Right ventricle myocardium inferior (tissue), 1 donor: Measurements from ENCODE around the gene FASN. TPM values are rescaled to one million over a fixed set of nuclear protein-coding genes. Genes with fewer than 3 reads are reported as not detected.
A peak's percentile ranks its signal among the peaks of the same experiment; 100 is the strongest.

Source experiments
- ATAC-seq: fragments of 200-7000 bp; cut with Tn5 transposase; one replicate; pipeline ENCODE4 v1.9.1; 2020; ENCODE audit warnings: mild to moderate bottlenecking, moderate library complexity
- DNase-seq: peaks from one replicate; pipeline ENCODE4 v3.0.0; 2021; ENCODE audit errors: missing footprints
- intact Hi-C: fragments of 100-400 bp; cut with DNase I; formaldehyde crosslinking; loops from one replicate; pipeline ENCODE4 v1.11.0; 2022
- total RNA-seq: library from RNA; stranded (reverse); fragmentation: NEBNext Ultra II Directional; extraction: Animal tissue kit (Norgen Biotek cat#: 25700); gene quantifications from one replicate; pipeline ENCODE4 v1.2.1, GENCODE V29; 2021
- donor health status: DM: no; HTN: yes; CAD: no; lungs with severe emphysema.

The FASN gene
- total RNA-seq, 1 donor from 2014 or later: 46.6 TPM

GRCh38 chr17:82081546-82081945, 16.5 kb downstream of the FASN start:
- intact Hi-C loops: no loop called here
- ATAC-seq: no peak
- DNase-seq: no peak

GRCh38 chr17:82080789-82081464, 17.1 kb downstream of the FASN start:
- DNase-seq (no peak), ATAC-seq (no peak)
- intact Hi-C loops: no loop called here

- ATAC-seq: no peak
- no peak for DNase-seq
- intact Hi-C loops: no loop called here
Measured at GRCh38 chr17:82080048-82080788, 17.8 kb downstream of the FASN start.

GRCh38 chr17:82079001-82079677, 18.9 kb downstream of the FASN start:
- no peak for ATAC-seq
- intact Hi-C loops: no loop called here
- DNase-seq: no peak

- DNase-seq: no peak
- ATAC-seq: no peak
- intact Hi-C loops: no loop called here
Measured at GRCh38 chr17:82078433-82078832, 19.6 kb downstream of the FASN start.

- ATAC-seq: peak; percentile 40
- no peak for DNase-seq
- intact Hi-C loops: no loop called here
Measured at GRCh38 chr17:82077617-82078358, 20.2 kb downstream of the FASN start.

GRCh38 chr17:82076785-82077591, 21.0 kb downstream of the FASN start:
- DNase-seq (no peak), ATAC-seq (peak; percentile 48)
- intact Hi-C loops: no loop called here

- ATAC-seq: no peak
- intact Hi-C loops: no loop called here
- no peak for DNase-seq
Measured at GRCh38 chr17:82076018-82076784, 21.8 kb downstream of the FASN start.

- ATAC-seq: no peak
- no peak for DNase-seq
- intact Hi-C loops: no loop called here
Measured at GRCh38 chr17:82073446-82073845, 24.6 kb downstream of the FASN start.

GRCh38 chr17:82072827-82073226, 25.2 kb downstream of the FASN start:
- intact Hi-C loops: no loop called here
- ATAC-seq (no peak), DNase-seq (no peak)

- no peak for DNase-seq
- intact Hi-C loops: no loop called here
- no peak for ATAC-seq
Measured at GRCh38 chr17:82070611-82071010, 27.4 kb downstream of the FASN start.

- DNase-seq (peak; percentile 86), ATAC-seq (peak; percentile 88)
- intact Hi-C loops: no loop called here
Measured at GRCh38 chr17:82065638-82066303, 32.3 kb downstream of the FASN start, which contains the start of gene DUS1L. DUS1L (minus strand) TSS chr17:82065804; CDS start chr17:82065059, 745 bp downstream.

GRCh38 chr17:82065193-82065637, 32.8 kb downstream of the FASN start:
- peak; percentile 62 for DNase-seq
- intact Hi-C loops: no loop called here
- no peak for ATAC-seq

GRCh38 chr17:82064433-82065192, 33.4 kb downstream of the FASN start:
- peak; percentile 60 for DNase-seq
- no peak for ATAC-seq

GRCh38 chr17:82063424-82064415, 34.3 kb downstream of the FASN start:
- ATAC-seq (no peak), DNase-seq (peak; percentile 58)
- intact Hi-C loops: no loop called here

More at GRCh38 chr17:82064433-82065192, 33.4 kb downstream of the FASN start:
- intact Hi-C loops: no loop called here
